ENCODE data around the gene ZNF285.
"Not testable (repeated sequence)": the region's sequence is repeated elsewhere in the genome, so short reads cannot be mapped to it uniquely, and the experiment has no call there.

The ZNF285 gene

GRCh38 chr19:44401139-44402115, at the start of gene ZNF285:
TSS of gene ZNF285 (minus strand) at chr19:44401608. CDS start at chr19:44397213, 4,395 bp downstream.
- DNase-seq, result no peak

- DNase-seq, result no peak
Observed at GRCh38 chr19:44447916-44448674, 46.7 kb upstream of the ZNF285 start, which contains the start of gene ZNF229. TSS of gene ZNF229 (minus strand) at chr19:44448472. CDS start at chr19:44442847, 5,625 bp downstream.

GRCh38 chr19:44438441-44438840, 37.0 kb upstream of the ZNF285 start:
- no peak for DNase-seq

DNA sequence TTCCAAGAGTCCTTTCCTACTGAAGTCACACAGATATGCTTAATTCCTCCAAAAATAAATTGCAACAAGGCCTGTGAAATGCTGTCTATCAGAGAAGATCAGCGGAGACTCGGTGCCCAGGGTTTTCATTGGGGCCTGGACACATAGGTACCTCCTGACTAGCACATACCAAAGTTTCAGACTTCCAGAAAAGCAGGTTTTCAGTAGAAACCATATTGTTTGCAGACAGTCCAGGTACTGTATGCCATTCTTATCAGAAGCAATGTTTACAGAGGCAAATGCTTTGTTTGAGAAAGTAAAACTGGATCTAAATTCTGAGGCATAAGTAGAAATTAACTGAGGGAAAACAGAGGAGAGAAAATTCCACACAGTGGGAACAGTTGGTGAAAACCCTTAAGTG, 34.0 kb upstream of the ZNF285 start:
- no peak for DNase-seq

- DNase-seq, result no peak
Observed at GRCh38 chr19:44430956-44431355, 29.5 kb upstream of the ZNF285 start.

- DNase-seq, result not testable (repeated sequence)
Observed at GRCh38 chr19:44415553-44415952, 14.1 kb upstream of the ZNF285 start.

GRCh38 chr19:44389268-44389667, 12.1 kb downstream of the ZNF285 start:
- DNase-seq, result not testable (repeated sequence)

DNA sequence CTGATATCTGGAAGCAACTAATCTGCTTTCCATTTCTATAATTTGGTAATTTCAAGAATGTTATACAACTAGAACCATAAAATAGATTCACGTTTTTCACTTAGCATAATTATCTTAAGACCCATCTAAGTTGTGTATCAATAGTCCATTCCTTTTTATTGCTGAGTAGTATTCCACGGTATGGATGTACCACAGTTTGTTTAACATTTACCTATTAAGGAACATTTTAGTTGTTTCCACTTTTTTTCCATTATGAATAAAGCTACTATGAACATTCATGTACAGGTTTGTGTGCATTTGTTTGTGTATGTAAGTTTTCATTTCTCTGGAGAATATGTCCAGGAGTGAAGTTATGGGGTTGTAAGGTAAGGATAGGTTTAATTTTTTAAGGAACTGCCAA, 26.6 kb downstream of the ZNF285 start:
- DNase-seq, result no peak

DNA sequence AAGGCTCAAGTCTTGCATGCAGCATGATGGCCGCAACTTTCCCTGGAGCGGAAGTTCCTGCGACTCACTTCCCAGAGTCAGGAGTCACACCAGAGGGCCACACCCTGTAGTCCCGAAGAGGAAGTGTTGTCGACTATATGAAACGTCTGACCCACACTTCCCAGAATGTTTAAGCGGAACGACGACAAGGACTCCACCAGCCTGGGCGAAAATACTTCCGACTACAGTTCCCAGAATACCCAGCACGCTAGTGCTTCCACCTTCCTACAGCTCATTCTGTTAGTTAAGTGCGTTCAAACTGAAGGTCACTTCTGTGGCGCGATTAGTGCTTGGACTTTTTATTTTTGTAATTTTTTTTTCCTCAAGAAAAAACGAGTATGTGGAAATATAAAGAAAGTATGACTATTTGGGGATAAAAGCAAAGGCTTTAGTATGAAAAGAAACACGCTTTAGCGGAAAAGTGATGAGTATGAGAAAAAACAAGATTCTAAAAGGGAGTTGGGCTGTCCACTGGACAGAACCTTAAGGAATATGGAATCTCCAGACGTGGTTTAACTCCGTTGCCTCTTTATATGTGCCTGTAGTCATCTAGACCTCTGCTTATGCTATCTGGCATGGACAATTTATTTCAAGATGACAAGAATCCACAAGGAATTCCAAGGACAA, 29.5 kb downstream of the ZNF285 start:
- DNase-seq, result no peak

DNA sequence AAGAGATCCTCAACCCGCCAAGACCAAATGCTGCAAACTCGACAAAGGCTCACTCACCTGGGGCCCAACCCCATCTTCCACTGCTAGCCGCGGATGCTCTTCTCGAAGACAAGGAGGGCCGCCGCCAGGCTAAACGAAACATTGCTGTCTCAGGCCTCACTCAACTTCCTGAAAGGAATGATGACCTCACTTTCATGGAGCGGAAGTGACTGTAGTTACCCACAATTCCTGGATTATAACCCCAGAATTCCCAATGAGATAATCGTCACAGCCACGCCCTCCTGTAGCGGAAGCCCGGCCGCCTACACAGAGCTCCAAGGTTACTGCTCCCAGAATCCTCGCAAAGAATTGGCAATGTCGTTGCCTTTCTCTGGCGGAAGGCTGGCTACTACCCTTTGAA, 34.4 kb downstream of the ZNF285 start:
- no peak for DNase-seq

DNA sequence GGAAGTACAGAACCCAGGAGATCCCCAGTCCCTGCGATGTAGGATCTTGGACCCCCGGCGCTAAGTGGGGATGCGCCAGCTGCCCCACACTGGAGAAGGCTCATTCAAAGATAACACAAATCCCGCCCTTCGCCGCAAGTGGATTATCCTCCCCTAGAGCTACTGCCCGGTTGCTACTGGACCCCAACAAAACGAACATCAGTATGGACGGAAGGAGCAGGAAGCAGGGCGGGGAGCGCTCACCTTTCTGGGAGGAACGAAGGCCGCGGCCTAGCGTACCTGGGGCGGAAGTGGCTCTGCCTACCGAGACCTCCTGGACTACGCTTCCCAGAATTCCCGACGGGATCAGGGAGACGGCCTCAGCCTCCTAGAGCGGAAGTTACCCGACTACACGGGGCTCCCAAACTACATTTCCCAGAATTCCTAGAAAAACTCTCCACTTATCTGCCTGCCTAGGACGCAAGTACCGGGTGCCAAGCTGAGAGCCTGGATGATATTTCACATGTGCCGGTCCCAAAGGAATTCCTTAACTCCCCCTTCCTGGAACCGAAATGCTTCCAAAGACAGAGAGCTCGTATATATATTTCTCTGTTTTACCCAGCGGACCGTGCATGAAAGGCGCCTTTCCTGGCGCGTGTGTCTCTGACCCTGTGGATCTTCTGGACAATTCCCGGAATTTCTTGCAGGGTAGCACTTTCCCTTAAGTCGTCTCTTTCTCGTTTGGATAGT, 44.9 kb downstream of the ZNF285 start, which contains the start of gene ZNF112:
Gene ZNF112, minus strand, starts transcription at position 298 of the 729 bp plus-strand sequence. CDS start 16,141 bp downstream, outside the sequence.
- peak; percentile 97 for DNase-seq

DNA sequence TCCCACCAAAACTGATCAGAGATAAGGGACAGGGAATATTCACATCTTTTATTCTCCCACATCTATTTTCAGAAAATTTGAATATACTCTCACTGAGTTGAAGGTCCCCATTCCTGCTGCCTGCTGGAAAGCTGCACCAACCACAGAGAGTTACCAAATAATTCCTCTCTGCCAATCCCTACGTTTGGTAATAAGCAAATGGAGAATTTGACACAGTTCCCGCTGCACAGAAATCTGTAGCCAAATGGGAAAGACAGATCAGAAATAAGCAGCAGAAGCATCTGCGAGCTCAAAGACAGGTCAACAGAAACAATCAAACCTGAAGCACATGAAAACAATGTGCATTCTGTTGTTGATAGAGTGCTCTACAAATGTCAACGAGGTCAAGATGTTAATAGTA, 54.9 kb downstream of the ZNF285 start:
- no peak for DNase-seq

DNA sequence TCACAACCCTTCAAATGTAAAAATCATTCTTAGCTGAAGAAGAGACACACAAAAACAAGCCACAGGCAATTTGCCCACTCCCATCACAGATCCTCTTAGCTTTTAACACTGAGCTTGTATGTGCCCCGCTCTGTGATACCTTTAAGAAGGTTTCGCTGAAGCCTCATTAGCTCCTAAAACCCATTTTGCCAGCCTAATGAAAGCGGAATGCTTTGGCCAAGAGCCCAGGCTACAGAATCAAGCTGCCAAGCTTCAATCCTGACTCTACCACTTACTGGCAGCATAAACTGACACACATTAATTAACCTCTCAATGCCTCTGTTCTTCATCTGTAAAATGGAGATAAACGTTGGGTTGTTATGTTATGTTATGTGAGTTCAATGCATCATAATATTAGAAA, 55.4 kb downstream of the ZNF285 start:
- peak; percentile 9 for DNase-seq

- DNase-seq, result no peak
Observed at GRCh38 chr19:44344255-44344654, 57.2 kb downstream of the ZNF285 start.

DNA sequence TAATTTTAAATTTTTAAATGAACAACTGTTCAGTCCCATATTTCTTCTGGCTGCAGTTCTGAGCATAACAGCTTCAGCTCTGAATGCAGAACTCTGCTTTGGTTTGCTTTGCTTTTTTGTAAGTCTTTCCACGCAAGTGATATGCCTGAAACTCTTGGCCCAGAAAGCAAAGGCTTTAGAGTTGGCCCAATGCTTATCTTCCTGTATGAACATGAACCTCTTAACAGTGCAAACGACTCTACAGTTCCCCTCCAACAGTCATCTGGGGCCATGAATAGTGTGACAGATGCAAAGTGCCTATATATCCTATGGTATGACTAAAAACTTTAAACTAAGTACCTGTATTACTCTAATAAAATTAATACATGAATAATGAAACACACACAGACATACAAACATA, 59.6 kb downstream of the ZNF285 start:
- no peak for DNase-seq

GRCh38 chr19:44334639-44335038, 66.8 kb downstream of the ZNF285 start:
- DNase-seq, result not testable (repeated sequence)

All from NCI-H2171 treated with DMSO at 0.1 percent for 48 hours (cell line).